Esophagus muscularis mucosa (tissue), 4 donors: Measurements from ENCODE around the gene SLC35G6.

Source experiments
- CTCF ChIP-seq, 3 experiments: fragments of 200-600 bp in 2 of 3; fragments of 450-650 bp in 1 of 3; sonication (generic) in 2 of 3; IDR thresholded peaks; one replicate each; pipeline ENCODE4 v1.5.1; 2017 to 2019; ENCODE audit warnings: antibody characterized with exemption in 3 of 3, mild to moderate bottlenecking in 2 of 3, moderate library complexity in 1 of 3
- EP300 ChIP-seq: sonication (generic); formaldehyde crosslinking; IDR thresholded peaks from one replicate; pipeline ENCODE4 v1.6.1; 2017; ENCODE audit warnings: antibody characterized with exemption
- POLR2AphosphoS5 ChIP-seq, 2 donors: sonication (generic); formaldehyde crosslinking; IDR thresholded peaks; one replicate each; pipeline ENCODE4 v1.6.1; 2017; ENCODE audit warnings: antibody characterized with exemption in 2 of 2

GRCh38 chr17:7484067-7484918 lies 3.0 kb downstream of the SLC35G6 start, which contains the start of gene POLR2A:
- TF ChIP-seq CTCF (IDR thresholded peaks at IDR 0.05) (peak in 1 of 3 experiments; percentile 12), POLR2AphosphoS5 (IDR thresholded peaks at IDR 0.05) (peak; percentile 99 to 100), EP300 (no peak)
